ENCODE results near the gene LDLRAD2.

The LDLRAD2 gene

GRCh38 chr1:21814981-21815582 lies 3.0 kb downstream of the LDLRAD2 start:
- no peak for TF ChIP-seq EZH2phosphoT487 (IDR thresholded peaks at IDR 0.05; ENCODE audit: low read length)
- TF ChIP-seq EZH2 (optimal IDR thresholded peaks at IDR 0.05; ENCODE audit: low read depth, low read length): no peak
- TF ChIP-seq CTCF (IDR thresholded peaks at IDR 0.05; ENCODE audit: low read length): no peak
- H3K9ac ChIP-seq (ENCODE audit: low read length): no peak overlapping the region

GRCh38 chr1:21815724-21816321 lies 3.8 kb downstream of the LDLRAD2 start:
- no peaks in the 10 kb centered on the region for H3K9me3 ChIP-seq (replicated peaks; ENCODE audit: insufficient read depth, low read length)
- no peaks in the 10 kb centered on the region for H3K79me2 ChIP-seq (ENCODE audit: low read length)
- H3F3A ChIP-seq (ENCODE audit: insufficient read depth, low read length): no peaks in the 10 kb centered on the region
- H3K4me2 ChIP-seq (ENCODE audit: low read depth, low read length): no peak overlapping the region
- H3K36me3 ChIP-seq (replicated peaks; ENCODE audit: insufficient read depth, low read length): no peaks in the 10 kb centered on the region
- no peaks in the 10 kb centered on the region for H3K27me3 ChIP-seq (replicated peaks; ENCODE audit: insufficient read depth, low read length)
- no peaks in the 10 kb centered on the region for H3K4me1 ChIP-seq (ENCODE audit: low read length)
- no peak overlapping the region for H2AFZ ChIP-seq (ENCODE audit: low read length)
- no peak overlapping the region for H3K27ac ChIP-seq (ENCODE audit: low read length)
- no peaks in the 10 kb centered on the region for H3K9me2 ChIP-seq (replicated peaks; ENCODE audit: insufficient read depth, low read length)
- TF ChIP-seq CTCF (IDR thresholded peaks at IDR 0.05; ENCODE audit: low read length) (no peak), EZH2 (optimal IDR thresholded peaks at IDR 0.05; ENCODE audit: low read depth, low read length) (no peak), EZH2phosphoT487 (IDR thresholded peaks at IDR 0.05; ENCODE audit: low read length) (no peak)
- no peaks in the 10 kb centered on the region for H4K20me1 ChIP-seq (ENCODE audit: insufficient read depth, low read length)
- no peak overlapping the region for H3K4me3 ChIP-seq (ENCODE audit: low read length)
- H3K9ac ChIP-seq (ENCODE audit: low read length): no peak overlapping the region
- DNase-seq: no peak

More at GRCh38 chr1:21814981-21815582, 3.0 kb downstream of the LDLRAD2 start:
- Histone ChIP-seq H3K9me3 (replicated peaks; ENCODE audit: insufficient read depth, low read length) (no peaks in the 10 kb centered on the region), H3K79me2 (ENCODE audit: low read length) (no peaks in the 10 kb centered on the region), H3K27me3 (replicated peaks; ENCODE audit: insufficient read depth, low read length) (no peaks in the 10 kb centered on the region), H3K4me2 (ENCODE audit: low read depth, low read length) (no peak overlapping the region), H3K27ac (ENCODE audit: low read length) (no peak overlapping the region), H3K4me1 (ENCODE audit: low read length) (no peaks in the 10 kb centered on the region), H2AFZ (ENCODE audit: low read length) (no peak overlapping the region), H4K20me1 (ENCODE audit: insufficient read depth, low read length) (no peaks in the 10 kb centered on the region), H3F3A (ENCODE audit: insufficient read depth, low read length) (no peaks in the 10 kb centered on the region), H3K4me3 (ENCODE audit: low read length) (no peak overlapping the region), H3K36me3 (replicated peaks; ENCODE audit: insufficient read depth, low read length) (no peaks in the 10 kb centered on the region), H3K9me2 (replicated peaks; ENCODE audit: insufficient read depth, low read length) (no peaks in the 10 kb centered on the region)
- DNase-seq: no peak

- H3K9me3 ChIP-seq (replicated peaks; ENCODE audit: insufficient read depth, low read length): no peaks in the 10 kb centered on the region
- no peak overlapping the region for H2AFZ ChIP-seq (ENCODE audit: low read length)
- no peaks in the 10 kb centered on the region for H3K9me2 ChIP-seq (replicated peaks; ENCODE audit: insufficient read depth, low read length)
- no peak overlapping the region for H3K27ac ChIP-seq (ENCODE audit: low read length)
- no peaks in the 10 kb centered on the region for H3K4me1 ChIP-seq (ENCODE audit: low read length)
- H3K4me3 ChIP-seq (ENCODE audit: low read length): no peak overlapping the region
- H4K20me1 ChIP-seq (ENCODE audit: insufficient read depth, low read length): no peaks in the 10 kb centered on the region
- no peak for TF ChIP-seq EZH2phosphoT487 (IDR thresholded peaks at IDR 0.05; ENCODE audit: low read length)
- TF ChIP-seq EZH2 (optimal IDR thresholded peaks at IDR 0.05; ENCODE audit: low read depth, low read length): no peak
- H3K9ac ChIP-seq (ENCODE audit: low read length): no peak overlapping the region
- H3K27me3 ChIP-seq (replicated peaks; ENCODE audit: insufficient read depth, low read length): no peaks in the 10 kb centered on the region
- H3K4me2 ChIP-seq (ENCODE audit: low read depth, low read length): no peak overlapping the region
- no peak for DNase-seq
- no peaks in the 10 kb centered on the region for H3F3A ChIP-seq (ENCODE audit: insufficient read depth, low read length)
- no peaks in the 10 kb centered on the region for H3K36me3 ChIP-seq (replicated peaks; ENCODE audit: insufficient read depth, low read length)
- H3K79me2 ChIP-seq (ENCODE audit: low read length): no peaks in the 10 kb centered on the region
Measured at GRCh38 chr1:21816602-21817302, 4.7 kb downstream of the LDLRAD2 start.

Measured in MM.1S (cell line).